ENCODE data around the gene OPA1. TPM values are rescaled to one million over a fixed set of nuclear protein-coding genes. Genes with fewer than 3 reads are reported as not detected.

OPA1 gene
- total RNA-seq, 4 donors from 2014 or later, result 20.3 to 68.4 (median 39.7) TPM

DNA sequence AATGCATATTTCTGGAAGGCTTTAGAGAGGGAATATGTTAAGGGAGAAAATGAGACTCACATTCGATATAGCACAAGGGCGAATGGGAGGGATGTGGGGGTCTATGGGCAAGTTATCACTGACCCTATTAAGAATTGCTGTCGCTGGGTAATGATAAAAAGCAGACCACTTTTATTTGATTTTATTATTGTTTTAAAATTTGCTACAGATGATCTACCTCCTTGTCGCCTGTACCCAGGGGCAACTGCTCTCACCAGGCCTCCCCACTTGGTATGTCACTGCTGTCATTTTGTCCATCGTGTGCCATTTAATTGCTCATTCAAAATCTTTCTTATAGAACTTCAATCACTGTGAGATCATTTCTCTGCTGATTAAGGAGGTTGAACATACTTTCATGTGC is 153.8 kb downstream of the OPA1 start:
- no peaks in the 10 kb centered on the region for H3K4me1 ChIP-seq
- no peak overlapping the region for H3K4me3 ChIP-seq
- H3K9me3 ChIP-seq, result no peaks in the 10 kb centered on the region
- H3K36me3 ChIP-seq, result no peaks in the 10 kb centered on the region
- TF ChIP-seq POLR2A (IDR thresholded peaks at IDR 0.05), result no peak
- TF ChIP-seq, protein P1, sequence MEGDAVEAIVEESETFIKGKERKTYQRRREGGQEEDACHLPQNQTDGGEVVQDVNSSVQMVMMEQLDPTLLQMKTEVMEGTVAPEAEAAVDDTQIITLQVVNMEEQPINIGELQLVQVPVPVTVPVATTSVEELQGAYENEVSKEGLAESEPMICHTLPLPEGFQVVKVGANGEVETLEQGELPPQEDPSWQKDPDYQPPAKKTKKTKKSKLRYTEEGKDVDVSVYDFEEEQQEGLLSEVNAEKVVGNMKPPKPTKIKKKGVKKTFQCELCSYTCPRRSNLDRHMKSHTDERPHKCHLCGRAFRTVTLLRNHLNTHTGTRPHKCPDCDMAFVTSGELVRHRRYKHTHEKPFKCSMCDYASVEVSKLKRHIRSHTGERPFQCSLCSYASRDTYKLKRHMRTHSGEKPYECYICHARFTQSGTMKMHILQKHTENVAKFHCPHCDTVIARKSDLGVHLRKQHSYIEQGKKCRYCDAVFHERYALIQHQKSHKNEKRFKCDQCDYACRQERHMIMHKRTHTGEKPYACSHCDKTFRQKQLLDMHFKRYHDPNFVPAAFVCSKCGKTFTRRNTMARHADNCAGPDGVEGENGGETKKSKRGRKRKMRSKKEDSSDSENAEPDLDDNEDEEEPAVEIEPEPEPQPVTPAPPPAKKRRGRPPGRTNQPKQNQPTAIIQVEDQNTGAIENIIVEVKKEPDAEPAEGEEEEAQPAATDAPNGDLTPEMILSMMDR (IDR thresholded peaks at IDR 0.05), result no peak
- DNase-seq, result no peak
- H3K27ac ChIP-seq, result no peak overlapping the region
- no peaks in the 10 kb centered on the region for H3K27me3 ChIP-seq
- intact Hi-C loops (cut with DNase I; ENCODE audit: low total_unique reads), result no loop called here

Small RNA genes within 50 kb of the gene (small RNA-seq; reads per million reads assigned to genes)
- not detected for gene RF00019
- gene RN7SL447P, result not detected

Other genes with a start within 250 kb of the OPA1 start
- gene ATP13A5, start 214.5 kb upstream of the OPA1 start, total RNA-seq, result not detected
- 1 to 10 TPM in 1 of 4 donors, under 1 TPM in 2, not detected in 1; 0.77 to 5.9 (median 0.88) TPM for gene ATP13A4, start 38.3 kb upstream of the OPA1 start, total RNA-seq

All from uterus (tissue), 4 donors.